Iris pigment epithelial cell (primary cell): ENCODE results near the gene INPP4B.
A peak's percentile ranks its signal among the peaks of the same experiment; 100 is the strongest.

ENCODE experiments used
- DNase-seq: peaks from one replicate; pipeline ENCODE4 v3.0.0-alpha.2; 2011; ENCODE audit warnings: low read depth

The INPP4B gene

DNA sequence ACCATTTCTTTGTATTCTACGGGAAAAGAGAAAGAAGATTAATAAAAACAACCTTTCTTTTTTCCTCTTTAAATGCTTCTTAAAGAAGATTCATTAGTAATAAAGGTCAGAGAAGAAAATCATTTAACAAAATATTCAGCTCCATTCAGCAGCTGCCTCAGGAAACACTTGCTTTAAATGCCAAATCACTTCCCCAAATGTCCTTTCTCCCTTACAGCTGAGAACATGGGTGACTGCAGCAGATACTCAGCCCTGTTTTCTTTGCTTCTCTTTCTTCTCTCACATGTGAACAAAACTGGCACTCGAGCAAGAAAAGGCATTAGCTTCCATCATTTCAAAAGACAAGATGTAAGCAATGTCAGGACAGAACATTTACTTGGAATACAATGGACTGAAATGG is 120.2 kb downstream of the INPP4B start:
- DNase-seq = no peak

DNA sequence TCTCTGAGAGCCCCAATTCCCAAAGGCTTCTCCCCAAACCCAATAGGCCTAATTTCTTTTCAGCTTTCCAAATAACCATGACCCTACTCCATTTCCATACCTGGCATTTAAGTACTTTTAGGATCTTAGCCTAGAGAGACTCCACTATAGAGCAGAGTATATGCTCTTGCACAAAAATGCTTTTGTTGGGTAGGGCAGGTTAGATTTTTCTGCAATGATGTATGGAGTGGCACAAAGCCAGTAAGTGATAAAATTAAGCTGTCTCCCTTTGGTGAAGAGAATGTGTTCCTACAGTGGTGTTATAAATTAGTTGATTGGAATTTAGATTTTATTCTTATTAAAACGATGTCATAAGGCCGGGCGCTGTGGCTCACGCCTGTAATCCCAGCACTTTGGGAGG is 124.9 kb downstream of the INPP4B start:
- peak; percentile 4 for DNase-seq

DNA sequence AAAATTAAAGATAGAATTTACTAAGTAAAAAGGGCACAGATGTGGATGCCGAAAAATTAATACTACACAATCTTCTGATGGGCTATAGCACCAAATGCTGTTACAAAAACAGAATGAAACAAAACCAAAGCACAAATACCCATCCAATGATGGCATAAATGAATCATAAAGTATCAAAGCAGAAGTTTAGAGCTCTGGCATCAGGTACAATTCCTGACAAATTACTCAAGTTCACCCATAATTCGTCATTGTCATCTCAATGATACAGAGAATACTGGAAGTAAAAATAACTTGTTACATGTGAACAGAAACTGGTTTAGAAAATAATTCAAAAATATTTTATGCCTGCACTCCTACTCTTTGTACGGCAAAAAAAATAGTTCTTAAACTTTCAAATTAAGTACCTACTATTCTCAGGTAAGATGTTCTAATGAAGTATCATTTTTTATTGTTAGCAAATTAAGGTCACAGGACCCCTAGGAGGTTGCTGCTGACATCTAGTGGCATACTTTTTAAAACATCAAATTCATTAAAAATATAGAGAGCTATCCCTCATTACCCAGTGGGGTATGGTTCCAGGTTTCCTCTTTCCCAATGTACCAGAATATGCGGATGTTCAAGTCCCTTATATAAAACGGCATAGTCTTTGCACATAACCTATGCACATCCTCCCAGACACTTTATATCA is 126.1 kb downstream of the INPP4B start:
- peak; percentile 7 for DNase-seq

DNA sequence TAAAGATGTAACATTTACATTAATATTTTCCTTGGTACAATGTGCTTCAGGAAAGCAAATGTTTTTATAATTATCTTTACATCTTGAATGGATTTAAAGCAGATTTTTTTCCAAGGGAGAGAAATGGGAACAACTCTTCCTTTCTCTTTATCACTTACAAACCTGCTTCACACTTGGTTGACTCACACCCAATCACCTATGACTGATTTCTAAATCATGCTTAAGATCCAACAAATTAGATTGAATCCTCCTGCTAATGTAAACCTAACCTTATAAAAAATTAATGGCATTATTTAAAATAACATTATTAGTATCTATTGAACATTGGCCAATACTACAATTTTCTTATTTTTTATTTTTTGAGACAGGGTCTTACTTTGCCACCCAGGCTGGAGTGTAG is 127.1 kb downstream of the INPP4B start:
- no peak for DNase-seq

DNA sequence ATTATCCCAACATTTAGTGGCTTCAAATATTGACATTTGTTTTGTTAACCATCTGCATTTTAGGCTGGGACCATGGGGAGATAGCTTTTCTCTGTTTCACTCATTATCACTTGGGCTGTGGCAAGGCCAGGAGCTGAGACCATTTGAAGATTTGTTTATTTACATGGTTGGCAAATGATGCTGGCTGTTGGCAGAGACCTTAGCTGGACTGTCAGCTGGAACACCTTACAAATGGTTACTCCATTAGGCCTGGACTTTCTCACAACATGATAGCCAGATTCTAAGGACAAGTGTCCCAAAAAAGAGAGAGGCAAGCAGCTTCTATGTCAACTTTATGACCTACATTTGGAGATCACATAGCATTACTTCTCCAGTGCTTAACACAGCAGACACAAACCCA is 130.4 kb downstream of the INPP4B start:
- DNase-seq = no peak

DNA sequence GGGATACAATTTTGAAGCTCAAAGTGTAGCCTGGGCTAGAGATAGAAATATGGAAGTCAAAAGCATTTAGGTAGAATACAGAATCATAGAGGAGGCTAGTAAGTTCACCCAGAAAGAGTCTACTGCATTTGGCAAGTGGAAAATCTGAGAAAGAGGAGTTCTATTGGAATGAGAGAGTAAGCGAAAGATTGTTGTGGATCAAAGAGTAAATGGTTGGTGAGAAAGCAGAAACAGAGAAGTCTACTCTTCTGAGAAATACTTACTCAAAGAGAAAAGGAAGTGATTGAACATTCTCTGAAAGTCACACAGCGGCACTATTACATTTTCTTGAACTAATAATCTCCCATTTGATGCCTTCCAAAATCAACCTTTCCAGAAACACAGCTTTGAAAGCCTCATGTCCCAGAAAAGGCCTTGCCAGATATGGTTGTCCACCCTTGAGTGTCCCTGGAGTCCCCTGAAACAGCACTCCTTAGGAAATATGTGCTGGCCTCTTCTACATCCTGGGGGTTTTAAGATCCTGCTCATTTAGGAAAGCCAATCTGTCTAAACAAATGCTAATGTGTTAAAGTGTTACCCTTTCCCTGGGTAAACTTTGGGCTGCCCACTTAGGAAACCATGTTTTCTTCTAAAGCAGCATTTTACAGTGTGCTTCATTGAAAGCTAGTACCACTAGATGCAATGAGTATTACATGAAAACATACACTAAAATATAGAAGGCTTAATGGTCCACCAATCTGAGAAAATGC is 132.6 kb downstream of the INPP4B start:
- DNase-seq = no peak

DNA sequence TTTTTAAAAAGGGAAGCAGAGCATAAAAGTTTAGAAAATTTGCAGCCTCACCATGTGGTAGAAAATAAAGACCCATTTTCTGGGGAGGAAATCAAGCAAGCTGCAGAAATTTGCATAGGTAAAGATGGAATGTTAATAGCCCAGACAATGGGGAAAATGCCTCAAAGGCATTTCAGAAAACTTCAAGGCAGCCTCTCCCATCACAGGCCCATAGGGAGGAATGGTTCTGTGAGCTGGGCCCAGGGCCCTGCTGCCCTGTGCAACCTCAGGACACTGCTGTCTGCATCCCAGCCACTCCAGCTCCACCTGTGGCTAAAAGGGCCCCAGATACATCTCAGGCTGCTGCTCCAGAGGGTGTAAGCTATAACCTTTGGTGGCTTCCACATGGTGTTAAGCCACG is 137.9 kb downstream of the INPP4B start:
- DNase-seq = no peak

DNA sequence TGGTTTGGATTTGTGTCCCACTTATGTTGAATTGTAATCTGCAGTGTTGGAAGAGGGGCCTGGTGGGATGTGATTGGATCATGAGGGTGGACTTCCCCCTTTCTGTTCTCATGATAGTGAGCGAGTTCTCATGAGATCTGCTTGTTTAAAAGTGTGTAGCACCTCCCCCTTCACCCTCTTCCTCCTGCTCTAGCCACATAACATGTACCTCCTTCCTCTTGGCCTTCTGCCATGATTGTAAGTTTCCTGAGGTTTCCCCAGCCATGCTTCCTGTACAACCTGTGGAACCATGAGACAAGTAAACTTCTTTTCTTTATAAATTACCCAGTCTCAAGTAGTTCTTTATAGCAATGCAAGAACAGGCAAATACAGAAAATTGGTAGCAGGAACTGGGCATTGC is 138.7 kb downstream of the INPP4B start:
- DNase-seq = no peak

DNA sequence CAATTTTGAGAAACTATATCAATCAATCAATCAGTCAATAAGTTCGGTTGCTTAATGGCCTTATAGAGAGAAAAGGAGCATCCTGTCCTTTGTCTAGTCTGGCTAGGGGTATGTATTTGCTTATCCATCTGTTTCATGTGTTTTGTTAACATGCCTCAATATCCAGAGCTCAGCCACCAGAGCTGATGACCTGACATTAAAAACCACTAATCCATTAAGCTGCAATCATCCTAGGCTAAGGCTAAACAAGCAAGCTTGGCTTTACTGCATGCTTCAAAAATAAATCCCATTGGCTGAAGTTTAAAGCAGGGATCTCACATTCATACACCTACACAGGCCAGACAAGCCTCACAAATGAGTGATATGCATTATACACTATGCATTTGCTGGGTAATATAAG is 139.7 kb downstream of the INPP4B start:
- DNase-seq = no peak

DNA sequence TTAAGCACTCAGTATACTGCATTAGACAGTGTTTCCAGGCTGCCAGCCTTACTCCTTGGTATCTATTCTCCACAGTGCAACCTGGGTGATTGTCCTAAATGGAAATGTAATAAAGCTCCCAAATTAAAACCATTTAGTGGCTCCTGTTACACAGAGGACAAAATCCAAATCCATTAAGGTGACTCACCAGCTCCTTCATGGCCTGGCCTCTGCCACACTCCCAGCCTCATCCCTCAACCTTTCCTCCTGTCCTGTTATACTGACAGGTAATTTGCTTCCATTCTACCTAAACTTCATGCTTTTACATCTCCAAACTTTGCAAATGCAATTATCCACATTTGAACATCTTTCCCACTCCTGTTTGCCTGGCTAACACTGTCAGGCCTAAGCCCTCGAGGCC is 140.3 kb downstream of the INPP4B start:
- DNase-seq = no peak

DNA sequence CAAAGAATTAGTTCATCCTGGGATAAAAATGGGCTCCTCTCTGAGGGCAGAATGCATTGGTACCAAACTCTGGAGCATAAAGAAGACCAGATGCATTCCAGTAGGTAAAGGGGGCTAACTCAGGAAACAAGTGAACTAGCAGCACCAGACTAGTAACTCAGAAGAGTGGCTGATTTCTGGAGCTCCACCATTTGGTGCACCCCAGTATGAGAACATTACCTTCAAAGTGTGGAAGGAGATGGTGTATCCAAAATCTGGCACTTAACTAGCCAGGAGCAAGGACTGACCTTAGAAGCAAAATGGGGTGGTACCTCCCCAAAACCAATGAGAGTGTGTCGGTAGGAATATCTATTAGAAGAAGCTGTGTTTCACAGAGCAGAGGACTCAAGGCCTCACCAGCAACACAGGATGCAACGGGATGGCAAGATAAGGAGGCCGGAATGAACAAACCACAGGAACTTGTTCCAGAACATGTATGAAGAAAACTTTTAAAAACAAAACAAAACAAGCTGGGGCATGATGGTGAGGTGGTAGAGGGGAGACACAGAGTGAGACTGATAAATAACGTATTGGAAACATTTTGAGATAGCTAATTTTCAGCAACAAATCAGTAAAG is 142.3 kb downstream of the INPP4B start:
- DNase-seq = no peak

DNA sequence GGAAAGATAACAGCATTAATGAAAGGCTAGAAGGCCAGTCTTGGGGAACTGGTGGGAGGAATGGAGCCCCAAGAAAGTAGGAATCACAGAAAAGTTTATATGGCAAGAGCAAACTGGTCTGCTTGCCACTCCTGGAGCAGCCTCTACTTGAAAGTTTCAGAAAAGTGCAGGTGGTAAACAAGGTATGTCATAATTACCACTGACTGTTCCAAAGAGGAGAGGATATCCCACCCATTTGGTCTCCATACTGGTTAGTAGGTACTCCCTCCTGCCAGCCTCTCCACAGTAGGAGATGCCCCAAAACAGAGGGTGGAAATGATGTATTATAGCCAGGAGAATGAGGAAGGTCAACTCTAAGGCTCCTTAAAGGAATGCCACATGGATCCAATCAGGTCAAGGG is 145.1 kb downstream of the INPP4B start:
- no peak for DNase-seq

DNA sequence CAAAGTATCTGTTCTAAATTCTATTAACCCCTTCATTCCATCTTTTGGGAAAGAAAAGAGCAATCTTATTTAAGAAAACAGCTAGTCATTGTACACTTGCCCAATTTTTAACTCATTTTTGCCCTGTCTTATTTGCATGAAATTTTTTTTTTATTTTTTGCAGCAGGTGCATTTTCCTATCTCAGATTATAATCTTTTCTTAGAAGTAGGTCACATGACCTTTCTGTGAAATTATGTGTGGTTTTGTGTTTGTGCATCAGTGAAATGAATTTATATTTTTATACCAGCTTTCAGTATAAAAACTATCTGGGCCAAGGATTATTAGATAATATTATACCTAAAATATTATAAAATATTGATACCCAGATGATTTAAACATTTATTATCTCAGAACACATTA is 145.6 kb downstream of the INPP4B start:
- no peak for DNase-seq

DNA sequence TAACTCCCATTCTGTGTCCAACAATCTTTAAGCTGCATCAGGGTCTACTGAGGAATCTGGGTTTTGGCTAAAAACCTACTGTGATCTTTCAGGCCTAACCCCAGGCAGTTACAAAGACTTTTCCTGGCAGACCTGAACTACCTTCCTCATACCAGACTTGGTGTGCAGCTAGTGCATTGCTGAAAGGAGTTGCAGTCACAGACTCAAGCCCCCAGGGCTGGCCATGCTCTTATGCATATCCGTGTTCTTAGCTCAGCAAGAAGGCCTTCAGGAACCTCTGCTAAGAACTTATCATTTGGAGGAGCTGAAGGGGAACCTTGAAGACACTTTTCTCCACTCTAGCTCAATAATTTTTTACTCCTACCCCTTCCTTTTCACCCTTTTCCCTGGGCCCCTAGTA is 147.5 kb downstream of the INPP4B start:
- DNase-seq = no peak

DNA sequence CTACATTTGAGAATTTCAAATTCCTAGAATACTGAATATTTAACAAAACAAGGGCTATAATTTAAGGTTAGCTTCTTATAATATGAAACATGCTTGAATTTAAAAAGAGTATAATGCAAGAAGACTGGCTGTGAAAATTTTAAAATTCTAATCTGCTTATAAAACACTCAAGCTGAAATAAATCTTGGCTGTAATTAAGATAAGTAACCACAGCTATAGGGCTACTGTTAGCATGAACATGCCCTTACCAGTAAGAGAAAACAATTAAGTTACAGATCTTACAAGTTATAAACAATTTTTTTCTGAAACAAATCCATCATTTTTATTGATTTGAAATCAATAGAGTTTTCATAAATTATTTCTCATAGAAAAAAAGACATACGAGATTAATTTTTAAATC is 148.2 kb downstream of the INPP4B start:
- DNase-seq = no peak

DNA sequence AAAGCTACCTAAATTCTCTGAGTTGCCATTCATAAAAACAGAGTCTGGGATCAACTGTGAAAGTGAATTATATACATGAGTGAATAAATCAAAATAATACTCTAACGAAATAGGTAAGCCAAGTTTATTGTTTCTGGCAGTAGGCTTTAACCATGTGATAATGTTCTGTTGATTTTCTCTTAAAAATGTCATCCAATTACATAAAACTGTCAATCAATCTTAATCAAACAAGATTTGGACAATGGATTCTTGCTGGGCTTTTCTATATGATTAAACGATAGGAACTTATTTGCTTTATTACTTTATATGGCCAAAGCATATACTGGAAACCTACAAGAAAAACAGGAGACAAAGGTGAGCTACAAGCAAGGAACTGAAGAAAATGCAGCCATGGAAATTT is 148.8 kb downstream of the INPP4B start:
- no peak for DNase-seq

DNA sequence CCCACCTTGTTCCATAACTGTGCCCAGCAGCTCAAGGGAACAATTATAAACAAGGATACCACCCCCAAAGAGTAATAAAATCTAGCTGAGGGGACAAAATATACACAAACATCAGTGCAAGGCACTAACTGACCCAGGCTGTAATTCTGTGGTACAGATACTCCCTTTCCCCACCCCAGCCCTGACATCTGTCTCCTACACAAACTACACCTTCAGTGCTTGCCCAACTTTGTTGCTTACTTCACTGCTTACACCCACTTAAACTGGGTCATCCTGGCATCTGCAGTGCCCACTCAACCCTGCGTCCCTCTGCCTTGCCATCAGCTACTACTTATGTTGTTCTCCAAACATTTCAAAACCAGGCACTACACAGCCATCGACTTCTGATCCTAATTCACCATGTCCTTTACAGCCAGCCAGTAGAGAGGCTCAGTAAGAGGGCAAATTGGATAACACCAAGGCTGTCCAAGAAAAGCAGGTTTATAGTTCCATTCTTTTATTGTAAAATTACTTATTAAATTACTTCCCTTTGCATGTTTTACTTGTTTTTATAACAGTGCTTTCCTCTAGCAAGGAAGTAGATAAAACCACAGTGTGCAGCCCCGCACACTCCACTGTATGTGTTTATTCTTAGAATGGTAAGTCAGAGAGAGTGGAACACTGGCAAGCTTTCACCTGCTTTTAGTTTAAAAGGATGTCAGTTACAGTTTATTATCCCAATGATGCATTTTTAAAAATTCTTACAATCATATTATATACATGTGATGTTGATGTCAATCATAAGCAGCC is 149.6 kb downstream of the INPP4B start:
- no peak for DNase-seq

DNA sequence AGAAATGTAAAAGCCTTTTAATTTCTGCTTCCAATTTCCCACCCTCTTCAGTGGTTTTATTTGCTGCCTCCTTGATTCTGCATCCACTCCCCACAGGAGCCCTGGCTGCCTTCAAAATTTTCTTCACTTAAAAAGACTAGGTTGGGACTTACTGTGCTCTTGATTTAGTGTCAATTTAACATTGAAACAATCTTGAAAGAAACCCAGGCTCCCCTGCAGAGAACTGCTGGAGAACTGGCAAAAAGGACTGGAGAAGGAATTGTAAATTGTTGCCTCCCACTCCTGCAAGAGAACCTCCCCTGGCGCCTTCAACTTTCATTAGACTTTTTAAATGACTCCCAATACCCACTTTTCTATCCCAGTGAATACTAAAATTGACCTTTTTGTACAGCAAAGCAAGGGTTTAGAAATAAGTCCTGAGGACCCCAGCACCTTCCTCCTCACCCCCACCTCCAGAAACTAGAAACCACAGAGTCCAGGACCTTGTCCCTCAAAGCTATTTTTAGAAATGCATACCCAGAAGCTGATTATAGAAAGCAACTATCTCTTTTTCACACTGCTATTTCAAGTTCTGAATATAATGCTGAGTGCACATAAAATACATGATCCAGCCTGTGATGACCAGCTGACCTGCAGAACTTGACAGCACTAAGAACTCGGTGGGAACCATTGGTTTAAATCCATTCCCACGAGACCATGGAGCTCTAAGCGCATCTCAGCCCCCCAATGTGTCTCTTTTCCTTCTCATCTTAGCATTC is 155.5 kb downstream of the INPP4B start:
- DNase-seq = no peak

DNA sequence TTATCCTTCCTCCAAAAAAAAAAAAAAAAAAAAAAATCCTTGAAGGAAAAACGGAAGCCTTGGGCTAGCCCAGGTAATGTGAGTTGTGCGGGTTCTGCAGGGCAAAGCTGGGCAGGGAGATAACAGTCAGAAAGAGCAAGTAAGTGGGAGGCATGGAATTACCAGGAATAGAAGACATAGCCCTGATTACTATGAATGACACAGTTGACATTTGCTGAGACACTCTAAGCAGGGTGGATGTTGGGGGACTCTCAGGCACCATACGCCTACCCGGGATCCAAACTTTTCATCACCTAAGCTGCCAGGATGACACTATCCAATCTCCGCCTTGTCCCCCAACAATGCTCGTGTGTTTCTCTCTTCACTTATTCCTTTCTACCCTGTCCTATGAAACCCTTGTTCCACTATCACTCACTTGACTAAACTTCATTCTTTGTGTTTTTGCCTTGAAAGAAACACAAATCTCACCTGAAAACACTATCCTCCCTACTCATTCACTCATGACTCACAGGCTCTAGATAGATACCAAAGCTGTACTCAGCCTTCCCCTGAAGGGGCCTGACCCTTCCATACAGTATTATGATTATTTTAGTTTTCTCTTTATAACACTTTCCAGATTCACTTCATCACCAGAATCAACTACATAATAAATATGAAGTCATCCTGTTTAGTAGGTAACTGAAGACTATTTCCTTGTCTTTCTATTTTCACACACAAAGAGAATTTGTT is 158.4 kb downstream of the INPP4B start:
- no peak for DNase-seq

DNA sequence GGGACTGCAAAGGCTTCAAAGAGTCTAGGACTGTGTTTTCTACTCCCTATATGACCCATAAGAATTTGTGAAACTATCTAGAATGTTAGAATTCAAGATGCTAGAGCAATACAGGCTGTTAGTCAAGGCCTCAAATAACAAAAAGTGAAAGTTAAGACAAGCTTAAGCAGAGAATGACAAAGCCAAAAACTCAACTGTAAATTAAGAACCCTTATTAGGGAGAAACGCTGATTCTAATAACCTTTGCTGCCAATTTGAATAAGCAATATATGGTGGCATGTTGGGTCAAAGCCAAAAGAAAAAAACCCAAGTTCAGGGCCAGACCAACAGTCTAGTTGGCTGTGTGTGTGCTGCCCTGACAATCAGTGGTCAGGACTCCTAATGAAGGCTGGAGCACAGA is 160.0 kb downstream of the INPP4B start:
- DNase-seq = no peak

DNA sequence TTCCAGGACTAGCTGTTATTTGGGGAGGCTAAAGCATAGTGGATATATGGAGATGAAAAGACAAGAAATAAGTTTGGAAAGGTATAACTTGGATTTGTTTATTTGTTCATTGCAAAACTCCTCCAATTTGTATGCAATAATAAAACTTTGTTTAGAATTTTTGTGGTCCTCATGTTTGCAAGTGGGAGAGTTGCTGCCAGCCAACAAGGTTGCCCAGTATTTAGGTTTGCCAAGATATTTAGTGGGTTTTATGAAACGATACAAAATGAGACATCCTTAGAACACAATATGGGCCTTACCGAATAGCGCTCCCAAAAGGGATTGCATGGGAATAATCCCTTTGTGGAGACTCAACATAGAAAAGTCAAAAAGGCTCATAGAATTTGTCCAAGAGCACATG is 162.1 kb downstream of the INPP4B start:
- DNase-seq = no peak
